ENCODE data around the gene GNG4. TPM values are rescaled to one million over a fixed set of nuclear protein-coding genes. Genes with fewer than 3 reads are reported as not detected.
"Not testable (repeated sequence)": the region's sequence is repeated elsewhere in the genome, so short reads cannot be mapped to it uniquely, and the experiment has no call there.

The GNG4 gene
- total RNA-seq, 1 experiment from 2014 or later: 34.4 TPM

DNA sequence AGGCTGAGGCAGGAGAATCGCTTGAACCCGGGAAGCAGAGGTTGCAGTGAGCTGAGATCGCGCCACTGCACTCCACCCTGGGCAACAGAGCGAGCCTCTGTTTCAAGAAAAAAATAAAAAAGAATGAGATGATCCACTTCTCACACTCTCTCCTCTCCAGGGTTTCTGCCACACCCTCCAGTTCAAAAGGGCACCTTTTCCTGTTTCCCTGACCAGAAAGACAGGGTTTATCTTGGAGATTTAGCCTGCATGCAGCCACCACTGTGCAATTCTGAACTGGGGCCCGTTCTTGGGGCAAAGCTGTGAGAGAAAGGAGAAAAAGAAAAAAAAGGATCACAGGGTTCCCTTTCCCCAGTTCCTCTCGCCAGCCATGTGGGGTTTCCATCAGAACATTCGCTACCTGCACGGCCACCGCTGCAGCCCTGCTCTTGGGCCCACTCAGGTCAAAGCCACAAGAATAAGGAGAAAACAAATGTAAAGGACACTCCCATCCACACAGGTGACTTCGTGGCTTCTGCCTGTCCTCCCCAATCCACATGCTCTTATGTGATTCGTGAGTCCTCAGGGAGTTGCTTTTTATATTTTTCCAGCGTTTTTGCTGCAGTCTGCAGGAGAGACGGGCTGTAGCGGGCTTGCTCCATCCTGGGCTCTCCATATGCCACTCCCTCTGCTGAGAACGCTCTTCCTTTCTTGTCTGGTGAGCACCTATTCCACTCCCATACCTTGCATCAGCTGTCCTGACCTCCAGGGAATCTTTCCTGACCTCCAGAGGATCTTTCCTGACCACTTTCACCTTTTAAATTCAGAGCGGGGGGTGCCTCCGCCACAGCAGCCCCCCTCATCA is 26.4 kb downstream of the GNG4 start:
- Histone ChIP-seq H3K56ac (ENCODE audit: insufficient read length, low read depth, low read length) (peak overlapping the region; percentile 90), H3K18ac (ENCODE audit: insufficient read length, low read depth, low read length) (no peak overlapping the region), H2BK12ac (ENCODE audit: insufficient read length, low read depth, low read length) (no peak overlapping the region), H3T11ph (ENCODE audit: low read length) (no peak overlapping the region), H3K27me3 (ENCODE audit: insufficient read depth, low read length) (no peaks in the 10 kb centered on the region), H2BK120ac (ENCODE audit: low read depth, low read length, poor library complexity, severe bottlenecking) (no peak overlapping the region), H3K23ac (ENCODE audit: insufficient read length, low read depth, low read length) (no peak overlapping the region), H3K4me2 (ENCODE audit: insufficient read depth, insufficient read length, low read length) (no peak overlapping the region), H3K23me2 (ENCODE audit: insufficient read length, low read depth, low read length, poor library complexity, severe bottlenecking) (no peaks in the 10 kb centered on the region), H3K79me2 (ENCODE audit: insufficient read depth, low read length) (peaks cover 5% of the 10 kb centered on the region; the same call in 1 of the 2 replicates), H2BK20ac (ENCODE audit: low read depth, low read length, poor library complexity, severe bottlenecking) (no peak overlapping the region), H3K79me1 (ENCODE audit: insufficient read depth, low read depth, low read length, poor library complexity, severe bottlenecking) (peaks cover 7% of the 10 kb centered on the region), H3K27ac (ENCODE audit: insufficient read length, low read depth, low read length) (peak overlapping the region; percentile 23), H4K91ac (ENCODE audit: insufficient read length, low read depth, low read length) (peak overlapping the region; percentile 79), H2AK5ac (ENCODE audit: insufficient read length, low read length) (no peak overlapping the region), H3K9ac (ENCODE audit: extremely low read depth, insufficient read length, low read length) (no peak overlapping the region), H4K20me1 (ENCODE audit: control insufficient read depth, insufficient read depth, insufficient read length) (no peaks in the 10 kb centered on the region), H3K14ac (ENCODE audit: insufficient read depth, low read length) (peak overlapping the region; percentile 56; the same call in 1 of the 2 replicates), H2AFZ (ENCODE audit: low read length) (no peak overlapping the region), H2BK15ac (ENCODE audit: low read depth, low read length) (no peak overlapping the region), H4K5ac (ENCODE audit: insufficient read length, low read depth, low read length) (no peak overlapping the region), H3K4ac (ENCODE audit: low read depth, low read length) (no peak overlapping the region), H4K8ac (replicated peaks; ENCODE audit: insufficient read length, low read depth, low read length) (no peak overlapping the region), H2BK5ac (ENCODE audit: insufficient read length, low read length) (no peak overlapping the region), H3K9me3 (ENCODE audit: control insufficient read depth, low read depth, low read length) (no peaks in the 10 kb centered on the region), H3K4me1 (ENCODE audit: insufficient read depth, low read length) (peaks cover 10% of the 10 kb centered on the region)
- TF ChIP-seq, protein P1, sequence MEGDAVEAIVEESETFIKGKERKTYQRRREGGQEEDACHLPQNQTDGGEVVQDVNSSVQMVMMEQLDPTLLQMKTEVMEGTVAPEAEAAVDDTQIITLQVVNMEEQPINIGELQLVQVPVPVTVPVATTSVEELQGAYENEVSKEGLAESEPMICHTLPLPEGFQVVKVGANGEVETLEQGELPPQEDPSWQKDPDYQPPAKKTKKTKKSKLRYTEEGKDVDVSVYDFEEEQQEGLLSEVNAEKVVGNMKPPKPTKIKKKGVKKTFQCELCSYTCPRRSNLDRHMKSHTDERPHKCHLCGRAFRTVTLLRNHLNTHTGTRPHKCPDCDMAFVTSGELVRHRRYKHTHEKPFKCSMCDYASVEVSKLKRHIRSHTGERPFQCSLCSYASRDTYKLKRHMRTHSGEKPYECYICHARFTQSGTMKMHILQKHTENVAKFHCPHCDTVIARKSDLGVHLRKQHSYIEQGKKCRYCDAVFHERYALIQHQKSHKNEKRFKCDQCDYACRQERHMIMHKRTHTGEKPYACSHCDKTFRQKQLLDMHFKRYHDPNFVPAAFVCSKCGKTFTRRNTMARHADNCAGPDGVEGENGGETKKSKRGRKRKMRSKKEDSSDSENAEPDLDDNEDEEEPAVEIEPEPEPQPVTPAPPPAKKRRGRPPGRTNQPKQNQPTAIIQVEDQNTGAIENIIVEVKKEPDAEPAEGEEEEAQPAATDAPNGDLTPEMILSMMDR (conservative IDR thresholded peaks at IDR 0.05): no peak
- no peak for DNase-seq
- Mint-ChIP-seq H3K4me1 (peaks cover 16 to 17% of the 10 kb centered on the region in 2 experiments), H3K27ac (peak overlapping the region in 2 of 3 experiments; percentile 25 to 85; a peak in 3 of 7 replicates), H3K4me3 (no peak overlapping the region; a peak in 1 of 5 replicates), H3K36me3 (ENCODE audit: insufficient read depth in 1 of 3, low read depth in 3 of 3) (peaks cover 0 to 5% (median 0%) of the 10 kb centered on the region in 3 experiments; a peak in 1 of 7 replicates), H3K9me3 (no peaks in the 10 kb centered on the region), H3K27me3 (ENCODE audit: low read depth) (no peaks in the 10 kb centered on the region)
- no CpG with 5 or more reads among the region's 18 CpGs for WGBS (ENCODE audit: extremely low coverage, insufficient read length, low lambda C conversion rate)

DNA sequence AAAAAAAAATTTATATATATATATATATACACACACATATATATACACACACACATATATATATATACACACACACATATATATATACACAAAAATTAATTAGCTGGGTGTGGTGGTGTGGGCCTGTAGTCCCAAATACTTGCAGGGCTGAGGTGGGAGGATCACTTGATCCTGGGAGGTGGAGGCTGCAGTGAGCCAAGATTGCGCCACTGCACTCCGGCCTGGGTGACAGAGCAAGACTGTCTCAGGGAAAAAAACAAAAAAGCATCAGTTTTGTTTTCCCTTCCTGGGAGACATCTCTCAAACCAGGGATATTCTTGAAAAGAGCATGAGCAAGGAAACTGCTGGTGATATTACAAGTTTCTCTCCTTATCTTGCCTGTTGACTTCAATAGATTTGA is 30.4 kb downstream of the GNG4 start:
- not testable (repeated sequence) for H3K4ac ChIP-seq (ENCODE audit: low read depth, low read length); H3K27me3 ChIP-seq (ENCODE audit: insufficient read depth, low read length); H2BK12ac ChIP-seq (ENCODE audit: insufficient read length, low read depth, low read length); H3K23ac ChIP-seq (ENCODE audit: insufficient read length, low read depth, low read length); H2BK20ac ChIP-seq (ENCODE audit: low read depth, low read length, poor library complexity, severe bottlenecking); H3K27ac ChIP-seq (ENCODE audit: insufficient read length, low read depth, low read length); DNase-seq; H2BK15ac ChIP-seq (ENCODE audit: low read depth, low read length); H2BK5ac ChIP-seq (ENCODE audit: insufficient read length, low read length); H3K27ac Mint-ChIP-seq; H3K18ac ChIP-seq (ENCODE audit: insufficient read length, low read depth, low read length); H2AFZ ChIP-seq (ENCODE audit: low read length); H3K9me3 Mint-ChIP-seq; H4K91ac ChIP-seq (ENCODE audit: insufficient read length, low read depth, low read length); H3T11ph ChIP-seq (ENCODE audit: low read length); H2BK120ac ChIP-seq (ENCODE audit: low read depth, low read length, poor library complexity, severe bottlenecking); H3K14ac ChIP-seq (ENCODE audit: insufficient read depth, low read length); H4K8ac ChIP-seq (replicated peaks; ENCODE audit: insufficient read length, low read depth, low read length); H4K20me1 ChIP-seq (ENCODE audit: control insufficient read depth, insufficient read depth, insufficient read length); H3K4me2 ChIP-seq (ENCODE audit: insufficient read depth, insufficient read length, low read length); H3K4me3 Mint-ChIP-seq; H3K56ac ChIP-seq (ENCODE audit: insufficient read length, low read depth, low read length); H4K5ac ChIP-seq (ENCODE audit: insufficient read length, low read depth, low read length); H3K27me3 Mint-ChIP-seq (ENCODE audit: low read depth); H3K9me3 ChIP-seq (ENCODE audit: control insufficient read depth, low read depth, low read length); H3K23me2 ChIP-seq (ENCODE audit: insufficient read length, low read depth, low read length, poor library complexity, severe bottlenecking); H3K79me2 ChIP-seq (ENCODE audit: insufficient read depth, low read length); H3K4me1 ChIP-seq (ENCODE audit: insufficient read depth, low read length); H2AK5ac ChIP-seq (ENCODE audit: insufficient read length, low read length); H3K79me1 ChIP-seq (ENCODE audit: insufficient read depth, low read depth, low read length, poor library complexity, severe bottlenecking); H3K9ac ChIP-seq (ENCODE audit: extremely low read depth, insufficient read length, low read length)
- H3K4me1 Mint-ChIP-seq: peaks cover 14 to 20% of the 10 kb centered on the region in 2 experiments
- no CpG with 5 or more reads among the region's 2 CpGs for WGBS (ENCODE audit: extremely low coverage, insufficient read length, low lambda C conversion rate)
- peaks cover 0 to 14% (median 7%) of the 10 kb centered on the region in 3 experiments; a peak in 4 of 7 replicates for H3K36me3 Mint-ChIP-seq (ENCODE audit: insufficient read depth in 1 of 3, low read depth in 3 of 3)
